ENCODE measurements around the gene NRG3. TPM values are rescaled to one million over a fixed set of nuclear protein-coding genes. Genes with fewer than 3 reads are reported as not detected.

The NRG3 gene
- total and polyA plus RNA-seq, 9 donors: 0.04 to 4.5 (median 0.15) TPM; not detected in 2

DNA sequence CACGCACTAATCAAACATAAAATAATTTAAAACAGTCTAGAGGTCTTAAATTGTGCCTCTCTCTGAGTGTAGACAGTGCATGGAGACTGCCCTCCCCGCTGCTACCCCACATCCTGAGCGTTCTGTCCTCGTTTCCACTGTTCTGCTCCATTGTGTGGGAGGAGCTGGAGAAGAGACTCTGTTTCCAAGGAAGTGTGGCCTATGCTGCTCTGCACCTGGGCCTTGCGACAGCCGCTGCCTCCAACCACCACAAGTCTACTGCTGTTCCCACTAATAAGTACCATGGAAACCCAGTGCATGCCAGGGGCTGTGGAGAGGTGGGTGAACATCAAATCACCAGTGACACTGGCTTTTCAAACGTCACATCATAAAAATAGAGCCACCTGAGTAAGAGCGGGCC lies 19.6 kb downstream of the NRG3 start:
- H3K27ac ChIP-seq: no peak overlapping the region
- no peaks in the 10 kb centered on the region for H3K36me3 ChIP-seq
- no peak for DNase-seq
- WGBS, 3 donors: 73 to 77% (median 75%) methylated on average over 8 of the region's 8 CpGs
- H3K9me3 ChIP-seq: no peaks in the 10 kb centered on the region
- TF ChIP-seq EP300 (IDR thresholded peaks at IDR 0.05) (no peak), POLR2A (IDR thresholded peaks at IDR 0.05) (no peak)
- TF ChIP-seq, protein P1, sequence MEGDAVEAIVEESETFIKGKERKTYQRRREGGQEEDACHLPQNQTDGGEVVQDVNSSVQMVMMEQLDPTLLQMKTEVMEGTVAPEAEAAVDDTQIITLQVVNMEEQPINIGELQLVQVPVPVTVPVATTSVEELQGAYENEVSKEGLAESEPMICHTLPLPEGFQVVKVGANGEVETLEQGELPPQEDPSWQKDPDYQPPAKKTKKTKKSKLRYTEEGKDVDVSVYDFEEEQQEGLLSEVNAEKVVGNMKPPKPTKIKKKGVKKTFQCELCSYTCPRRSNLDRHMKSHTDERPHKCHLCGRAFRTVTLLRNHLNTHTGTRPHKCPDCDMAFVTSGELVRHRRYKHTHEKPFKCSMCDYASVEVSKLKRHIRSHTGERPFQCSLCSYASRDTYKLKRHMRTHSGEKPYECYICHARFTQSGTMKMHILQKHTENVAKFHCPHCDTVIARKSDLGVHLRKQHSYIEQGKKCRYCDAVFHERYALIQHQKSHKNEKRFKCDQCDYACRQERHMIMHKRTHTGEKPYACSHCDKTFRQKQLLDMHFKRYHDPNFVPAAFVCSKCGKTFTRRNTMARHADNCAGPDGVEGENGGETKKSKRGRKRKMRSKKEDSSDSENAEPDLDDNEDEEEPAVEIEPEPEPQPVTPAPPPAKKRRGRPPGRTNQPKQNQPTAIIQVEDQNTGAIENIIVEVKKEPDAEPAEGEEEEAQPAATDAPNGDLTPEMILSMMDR (IDR thresholded peaks at IDR 0.05): no peak
- no peak overlapping the region for H3K4me3 ChIP-seq
- intact Hi-C loops (cut with DNase I): no loop called here
- H3K27me3 ChIP-seq: no peaks in the 10 kb centered on the region
- H3K4me1 ChIP-seq (ENCODE audit: insufficient read depth): no peaks in the 10 kb centered on the region

DNA sequence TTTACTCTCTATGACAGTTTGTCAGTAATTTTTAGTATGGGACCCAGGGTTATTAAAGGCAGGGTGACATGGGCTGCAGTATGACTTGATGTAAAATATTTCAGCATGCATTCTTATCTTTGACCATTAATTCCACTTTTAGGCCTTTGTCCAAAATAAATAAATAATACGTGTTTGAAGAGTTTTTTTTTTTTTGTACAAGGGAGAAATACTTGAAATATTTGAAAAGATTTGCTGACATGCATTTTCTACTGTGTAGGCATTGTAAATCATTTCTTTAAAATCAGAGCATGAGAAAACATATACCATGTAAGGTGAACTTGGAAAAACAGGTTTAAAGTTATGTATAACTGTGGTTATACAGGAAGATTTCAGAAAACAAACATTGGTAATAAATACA lies 23.5 kb downstream of the NRG3 start:
- no peak overlapping the region for H3K27ac ChIP-seq
- no peaks in the 10 kb centered on the region for H3K4me1 ChIP-seq (ENCODE audit: insufficient read depth)
- DNase-seq: no peak
- whole genome bisulfite sequencing, 3 donors: 6 to 20% (median 9%) methylated on average over 1 of the region's 1 CpG
- TF ChIP-seq POLR2A (IDR thresholded peaks at IDR 0.05) (no peak), EP300 (IDR thresholded peaks at IDR 0.05) (no peak)
- TF ChIP-seq, protein P1 (IDR thresholded peaks at IDR 0.05): no peak
- no peaks in the 10 kb centered on the region for H3K27me3 ChIP-seq
- H3K4me3 ChIP-seq: no peak overlapping the region
- no peaks in the 10 kb centered on the region for H3K9me3 ChIP-seq
- intact Hi-C loops (cut with DNase I): no loop called here
- no peaks in the 10 kb centered on the region for H3K36me3 ChIP-seq

DNA sequence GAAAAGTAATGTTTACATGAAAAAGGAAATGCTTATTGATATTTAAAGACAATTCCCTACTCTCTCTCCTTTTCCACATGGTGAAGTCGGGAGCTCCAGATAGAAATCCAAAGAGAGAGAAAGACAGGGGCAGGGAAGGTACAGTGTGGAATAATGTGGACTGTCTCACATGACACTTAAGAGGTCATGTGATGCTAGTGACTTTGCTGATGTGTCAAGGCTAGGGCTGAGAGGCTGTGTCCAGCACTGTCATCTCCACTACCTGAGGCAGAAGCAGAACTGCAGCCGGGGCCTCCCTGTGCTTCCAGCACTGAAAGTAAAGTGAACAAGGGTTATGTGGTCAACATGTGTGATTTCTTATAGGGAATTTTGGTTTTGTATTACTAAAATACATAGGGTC lies 26.0 kb downstream of the NRG3 start:
- DNase-seq: no peak
- intact Hi-C loops (cut with DNase I): no loop called here
- H3K36me3 ChIP-seq: no peaks in the 10 kb centered on the region
- no peak overlapping the region for H3K4me3 ChIP-seq
- no peaks in the 10 kb centered on the region for H3K4me1 ChIP-seq (ENCODE audit: insufficient read depth)
- TF ChIP-seq POLR2A (IDR thresholded peaks at IDR 0.05) (no peak), EP300 (IDR thresholded peaks at IDR 0.05) (no peak)
- TF ChIP-seq, protein P1 (IDR thresholded peaks at IDR 0.05): no peak
- H3K27me3 ChIP-seq: no peaks in the 10 kb centered on the region
- H3K27ac ChIP-seq: no peak overlapping the region
- 51 to 81% (median 58%) methylated on average over 2 of the region's 2 CpGs for WGBS, 3 donors
- no peaks in the 10 kb centered on the region for H3K9me3 ChIP-seq

DNA sequence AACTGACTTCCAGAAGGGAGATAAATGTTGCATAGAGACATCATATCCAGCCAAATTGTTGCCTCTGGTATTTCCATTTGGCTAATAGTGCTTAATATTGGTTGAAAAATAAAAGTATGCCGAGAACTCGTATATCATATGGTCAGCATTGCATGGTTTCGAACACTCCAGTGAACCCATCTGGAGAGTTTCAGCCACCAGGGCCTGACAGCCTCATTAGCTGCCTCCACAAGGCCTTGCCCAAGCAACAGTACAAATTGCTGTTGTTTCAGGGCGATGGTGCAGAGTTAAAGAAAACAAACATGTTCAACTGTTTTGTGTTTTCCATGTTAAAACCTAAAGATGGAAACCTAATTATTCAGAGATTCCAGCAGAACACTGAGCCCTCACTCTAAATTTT lies 28.5 kb downstream of the NRG3 start:
- no peak overlapping the region for H3K4me3 ChIP-seq
- H3K4me1 ChIP-seq (ENCODE audit: insufficient read depth): no peaks in the 10 kb centered on the region
- no peaks in the 10 kb centered on the region for H3K9me3 ChIP-seq
- H3K27ac ChIP-seq: no peak overlapping the region
- H3K27me3 ChIP-seq: no peaks in the 10 kb centered on the region
- DNase-seq: no peak
- H3K36me3 ChIP-seq: no peaks in the 10 kb centered on the region
- TF ChIP-seq POLR2A (IDR thresholded peaks at IDR 0.05) (no peak), EP300 (IDR thresholded peaks at IDR 0.05) (no peak)
- TF ChIP-seq, protein P1 (IDR thresholded peaks at IDR 0.05): no peak
- intact Hi-C loops (cut with DNase I): no loop called here
- 52 to 73% (median 55%) methylated on average over 4 of the region's 4 CpGs for WGBS, 3 donors

DNA sequence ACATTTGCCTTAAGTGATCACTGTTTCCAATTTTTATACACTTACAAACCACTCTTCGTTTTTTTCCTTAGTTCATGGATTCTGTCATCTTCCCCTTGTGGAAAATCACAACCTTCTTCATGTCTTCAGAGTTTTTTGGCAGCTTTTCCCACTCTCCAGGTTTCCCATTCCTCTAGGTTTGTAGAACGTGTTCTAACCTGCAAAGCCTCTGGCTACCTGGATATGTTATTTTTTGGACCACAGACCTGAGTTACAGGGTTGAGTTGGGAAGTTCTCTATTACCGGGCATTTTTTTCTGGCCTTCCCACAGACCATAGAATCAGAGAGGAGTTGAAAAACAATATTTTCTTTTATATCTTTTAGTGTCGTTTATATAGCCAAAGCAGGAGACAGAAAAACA lies 30.2 kb downstream of the NRG3 start:
- no peaks in the 10 kb centered on the region for H3K27me3 ChIP-seq
- intact Hi-C loops (cut with DNase I): no loop called here
- H3K4me3 ChIP-seq: no peak overlapping the region
- WGBS, 3 donors: 74 to 77% (median 75%) methylated on average over 4 of the region's 4 CpGs
- H3K36me3 ChIP-seq: no peaks in the 10 kb centered on the region
- H3K4me1 ChIP-seq (ENCODE audit: insufficient read depth): no peaks in the 10 kb centered on the region
- H3K9me3 ChIP-seq: no peaks in the 10 kb centered on the region
- TF ChIP-seq EP300 (IDR thresholded peaks at IDR 0.05) (no peak), POLR2A (IDR thresholded peaks at IDR 0.05) (no peak)
- TF ChIP-seq, protein P1 (IDR thresholded peaks at IDR 0.05): no peak
- no peak overlapping the region for H3K27ac ChIP-seq
- DNase-seq: no peak

Data from ovary (tissue), 9 donors.